H1 (cell line): Measurements from ENCODE around the gene CTXN3. TPM values are rescaled to one million over a fixed set of nuclear protein-coding genes. Genes with fewer than 3 reads are reported as not detected.

ENCODE experiments used
- BACH1 ChIP-seq: IDR thresholded peaks from 2 replicates; pipeline ENCODE4 v1.6.1; 2012; ENCODE audit warnings: low read length, improper control_type of control experiment
- CBX5 ChIP-seq: fragments of 300-800, 300-1000 bp; sonication (generic); IDR thresholded peaks from 2 replicates; pipeline ENCODE4 v1.7.1; 2016; ENCODE audit warnings: antibody characterized with exemption, low read length, low read depth
- CTBP2 ChIP-seq: IDR thresholded peaks from 2 replicates; pipeline ENCODE4 v1.7.0; 2011; ENCODE audit warnings: borderline replicate concordance, mild to moderate bottlenecking, moderate library complexity, mixed read lengths, low read length; ENCODE audit not compliant: insufficient read depth, insufficient read length
- KDM4A ChIP-seq: IDR thresholded peaks from one replicate; pipeline ENCODE4 v1.7.1; 2012; ENCODE audit warnings: low read depth, mild to moderate bottlenecking, moderate library complexity, low read length, inconsistent platforms; ENCODE audit not compliant: severe bottlenecking
- NRF1 ChIP-seq: IDR thresholded peaks from 2 replicates; pipeline ENCODE4 v1.6.1; 2011; ENCODE audit warnings: mild to moderate bottlenecking, low read depth, low read length, improper control_type of control experiment
- POLR2AphosphoS5 ChIP-seq: IDR thresholded peaks from 2 replicates; pipeline ENCODE4 v1.6.1; 2011; ENCODE audit warnings: low read depth, low read length
- TAF7 ChIP-seq: optimal IDR thresholded peaks from 2 replicates; pipeline ENCODE3; 2011; ENCODE audit warnings: low read depth, mild to moderate bottlenecking, inconsistent platforms, low read length, moderate library complexity, borderline replicate concordance
- TEAD4 ChIP-seq: IDR thresholded peaks from 2 replicates; pipeline ENCODE4 v1.6.1; 2012; ENCODE audit warnings: low read depth, low read length, inconsistent platforms, mixed read lengths
- polyA plus RNA-seq, 7 experiments: library from polyadenylated mRNA; depleted of rRNA in 3 of 7; stranded (reverse) in 5 of 7; unstranded in 2 of 7; fragments of >200 nt in 5 of 7; fragments of 200-250 nt in 2 of 7; gene quantifications; 1 replicate in 5 of 7; 2 replicates in 1 of 7; 4 replicates in 1 of 7; pipeline versions ENCODE4 v1.2.1 to v1.2.3, GENCODE V29; 2011 to 2013; ENCODE audit warnings: missing spikeins in 2 of 7, mixed read lengths in 2 of 7
- total RNA-seq: library from RNA; stranded (reverse); fragmentation: NEBNext Ultra II Directional; extraction: Animal tissue kit (Norgen Biotek cat#: 25700); gene quantifications from 2 replicates; pipeline ENCODE4 v1.2.1, GENCODE V29; 2021
- TF ChIP-seq, protein P1 (sequence below): IDR thresholded peaks from 2 replicates; pipeline ENCODE4 v1.6.1; 2011; ENCODE audit warnings: low read length, improper control_type of control experiment

The CTXN3 gene
- total and polyA plus RNA-seq, 2 of the 8 experiments (the other 6 are each of a cell fraction or from before 2014, with no cell fraction given): 0.05 TPM; not detected in 1

DNA sequence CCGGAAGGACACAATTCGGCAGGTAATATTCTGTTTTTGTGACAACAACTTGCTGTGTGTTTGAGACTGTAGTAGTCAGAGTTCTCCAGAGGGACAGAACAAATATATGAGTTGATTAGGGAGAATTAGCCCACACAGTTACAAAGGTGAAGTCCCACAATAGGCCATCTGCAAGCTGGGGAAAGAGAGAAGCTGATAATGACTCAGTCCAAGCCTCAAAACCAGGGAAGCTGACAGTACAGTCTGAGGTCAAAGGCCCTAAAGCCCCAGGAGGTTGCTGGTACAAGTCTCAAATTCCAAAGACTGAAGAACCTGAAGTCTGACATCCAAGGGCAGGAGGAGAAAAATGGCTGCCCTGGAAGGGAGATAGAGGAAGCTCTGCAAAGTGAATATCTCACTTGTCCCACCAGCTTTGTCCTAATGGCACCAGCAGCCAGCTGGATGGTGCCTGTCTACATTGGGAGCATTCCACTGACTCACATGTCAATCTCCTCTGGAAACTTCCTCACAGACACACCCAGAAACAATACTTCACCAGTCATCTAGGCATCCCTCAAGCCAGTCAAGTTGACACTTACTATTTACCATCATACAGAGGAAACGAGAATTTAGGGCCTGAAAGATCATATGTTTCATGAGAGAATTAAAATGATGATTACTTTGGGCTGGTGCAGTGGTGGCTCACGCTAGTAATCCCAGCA, 36.3 kb upstream of the CTXN3 start (continued):
- TF ChIP-seq CBX5 (no peak), BACH1 (no peak), POLR2AphosphoS5 (no peak), TAF7 (no peak), TEAD4 (no peak), NRF1 (no peak), KDM4A (no peak), CTBP2 (no peak)
- TF ChIP-seq, protein P1, sequence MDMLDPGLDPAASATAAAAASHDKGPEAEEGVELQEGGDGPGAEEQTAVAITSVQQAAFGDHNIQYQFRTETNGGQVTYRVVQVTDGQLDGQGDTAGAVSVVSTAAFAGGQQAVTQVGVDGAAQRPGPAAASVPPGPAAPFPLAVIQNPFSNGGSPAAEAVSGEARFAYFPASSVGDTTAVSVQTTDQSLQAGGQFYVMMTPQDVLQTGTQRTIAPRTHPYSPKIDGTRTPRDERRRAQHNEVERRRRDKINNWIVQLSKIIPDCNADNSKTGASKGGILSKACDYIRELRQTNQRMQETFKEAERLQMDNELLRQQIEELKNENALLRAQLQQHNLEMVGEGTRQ: no peak
